PC-9 (cell line): ENCODE measurements around the gene NDUFA12.

Experiments used
- CTCF ChIP-seq: fragments of 200-600 bp; sonication (generic); conservative IDR thresholded peaks from 2 replicates; pipeline ENCODE4 v1.6.1; 2017; ENCODE audit warnings: mixed run types, antibody characterized with exemption, mild to moderate bottlenecking, moderate library complexity
- EZH2 ChIP-seq: fragments of 200-600 bp; sonication (generic); IDR thresholded peaks from 2 replicates; pipeline ENCODE4 v1.8.0; 2017; ENCODE audit warnings: antibody characterized with exemption, low read depth

- TF ChIP-seq CTCF = no peak
- no peak for TF ChIP-seq EZH2
Measured at GRCh38 chr12:94948232-94948810, 55.2 kb downstream of the NDUFA12 start.
